ENCODE measurements around the gene ATP9A.
"Not testable (repeated sequence)": the region's sequence is repeated elsewhere in the genome, so short reads cannot be mapped to it uniquely, and the experiment has no call there.

Gene ATP9A

DNA sequence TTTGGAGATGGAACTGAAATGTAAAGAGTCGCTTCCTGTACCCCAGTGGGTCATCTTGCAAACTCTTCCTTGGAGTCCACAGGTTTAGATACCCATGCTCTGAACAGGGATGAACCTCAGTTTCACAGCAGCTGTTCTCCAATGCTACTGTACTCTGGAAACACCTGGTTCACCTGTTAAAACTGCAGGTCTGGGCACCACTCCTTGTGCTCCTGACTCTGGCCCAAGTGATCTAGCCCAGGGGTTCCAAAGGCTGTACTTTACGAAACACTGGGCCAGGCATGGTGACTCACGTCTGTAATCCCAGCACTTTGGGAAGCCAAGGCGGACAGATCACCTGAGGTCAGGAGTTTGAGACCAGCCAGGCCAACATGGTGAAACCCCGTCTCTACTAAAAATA is 102.1 kb downstream of the ATP9A start:
- no peak for DNase-seq (ENCODE audit: low read depth, low spot score)
- H3K27ac ChIP-seq: no peak overlapping the region

DNA sequence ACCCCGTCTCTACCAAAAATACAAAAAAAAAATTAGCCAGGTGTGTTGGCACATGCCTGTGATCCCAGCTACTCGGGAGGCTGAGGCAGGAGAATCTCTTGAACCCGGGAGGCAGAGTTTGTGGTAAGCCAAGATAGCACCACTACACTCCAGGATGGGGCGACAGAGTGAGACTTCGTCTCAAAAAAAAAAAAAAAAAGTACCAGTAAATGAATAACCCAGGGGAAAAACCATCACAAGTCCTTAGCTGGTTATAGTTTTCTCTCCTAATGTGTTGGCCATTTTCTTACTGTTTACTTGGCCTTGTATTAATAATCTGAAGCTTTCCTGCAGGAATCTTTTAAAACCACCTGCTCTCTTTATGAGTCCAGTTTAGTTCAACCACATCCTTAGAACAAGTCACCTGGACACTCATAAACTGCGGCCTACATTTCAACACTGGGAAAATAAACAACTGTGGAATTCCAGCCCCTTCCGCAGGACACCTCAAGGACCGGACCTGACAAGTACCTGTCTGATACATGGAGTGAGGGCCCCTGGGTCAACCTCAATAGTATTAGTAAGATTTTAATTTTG is 102.6 kb downstream of the ATP9A start:
- no peak overlapping the region for H3K27ac ChIP-seq
- no peak for DNase-seq (ENCODE audit: low read depth, low spot score)

DNA sequence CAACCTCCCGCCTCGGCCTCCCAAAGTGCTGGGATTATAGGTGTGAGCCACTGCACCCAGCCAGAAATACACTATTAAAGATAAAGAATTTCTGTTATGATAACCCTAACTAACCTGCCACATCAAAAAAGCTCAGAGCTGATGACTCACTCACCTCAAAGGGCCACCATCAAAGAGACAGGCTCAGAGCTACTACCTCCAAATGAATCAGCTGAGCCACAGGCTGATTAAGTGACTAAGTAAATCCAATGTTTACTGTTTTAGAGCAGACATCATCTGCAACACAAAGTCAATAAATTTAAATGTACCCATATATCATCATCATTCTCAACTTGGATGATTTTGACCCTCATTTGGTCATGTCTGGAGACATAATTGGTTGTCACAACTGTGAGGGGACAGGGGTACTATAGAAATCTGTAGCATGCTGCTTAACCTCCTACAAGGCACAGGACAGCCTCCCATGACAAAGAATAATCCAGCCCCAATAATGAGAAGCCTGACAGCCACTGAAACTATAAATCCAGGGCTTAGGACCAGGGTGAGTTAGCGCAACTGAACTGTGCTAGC is 106.5 kb downstream of the ATP9A start:
- peak; percentile 76 for DNase-seq (ENCODE audit: low read depth, low spot score)
- H3K27ac ChIP-seq: peak overlapping the region; percentile 29

DNA sequence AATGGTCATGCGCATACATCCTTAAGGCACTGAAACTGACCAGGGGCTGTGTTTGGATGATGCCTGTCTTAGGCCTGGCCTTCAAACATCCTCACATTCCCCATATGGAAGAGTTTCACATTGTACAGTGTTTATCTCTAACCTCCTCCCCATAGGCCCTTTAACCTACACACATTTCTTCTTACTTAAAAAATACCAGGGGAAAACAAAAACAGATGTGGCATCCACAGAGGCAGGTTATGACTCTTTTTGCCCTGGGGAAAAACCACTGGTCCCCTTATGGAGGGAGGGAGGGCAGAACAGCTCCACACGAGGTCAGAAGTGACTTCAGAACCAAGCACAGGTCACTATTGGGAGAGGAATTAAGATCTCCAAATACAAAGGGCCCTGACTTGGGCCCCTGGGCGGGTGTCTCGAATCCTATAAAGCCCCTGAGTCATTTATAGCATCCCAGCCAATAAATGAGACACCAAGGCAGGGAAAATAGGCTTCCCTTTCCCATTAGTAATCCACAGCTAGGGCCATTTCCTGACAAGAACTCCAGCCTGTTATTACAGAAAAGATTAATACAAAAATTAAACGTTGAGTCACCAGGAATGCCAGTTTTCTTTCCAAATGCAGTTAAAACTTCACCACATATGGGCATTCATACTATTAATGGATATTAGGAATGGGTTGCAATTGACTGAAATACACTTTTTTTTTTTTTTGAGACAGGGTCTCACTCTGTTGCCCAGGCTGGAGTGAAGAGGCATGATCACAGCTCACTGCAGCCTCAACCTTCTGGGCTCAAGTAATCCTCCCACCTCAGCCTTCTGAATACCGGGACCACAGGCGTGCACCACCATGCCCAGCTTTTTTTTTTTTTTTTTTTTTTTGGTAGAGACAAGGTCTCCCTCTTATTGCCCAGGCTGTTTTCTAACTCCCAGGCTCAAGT is 107.2 kb downstream of the ATP9A start:
- DNase-seq (ENCODE audit: low read depth, low spot score): no peak
- peak overlapping the region; percentile 29 for H3K27ac ChIP-seq

DNA sequence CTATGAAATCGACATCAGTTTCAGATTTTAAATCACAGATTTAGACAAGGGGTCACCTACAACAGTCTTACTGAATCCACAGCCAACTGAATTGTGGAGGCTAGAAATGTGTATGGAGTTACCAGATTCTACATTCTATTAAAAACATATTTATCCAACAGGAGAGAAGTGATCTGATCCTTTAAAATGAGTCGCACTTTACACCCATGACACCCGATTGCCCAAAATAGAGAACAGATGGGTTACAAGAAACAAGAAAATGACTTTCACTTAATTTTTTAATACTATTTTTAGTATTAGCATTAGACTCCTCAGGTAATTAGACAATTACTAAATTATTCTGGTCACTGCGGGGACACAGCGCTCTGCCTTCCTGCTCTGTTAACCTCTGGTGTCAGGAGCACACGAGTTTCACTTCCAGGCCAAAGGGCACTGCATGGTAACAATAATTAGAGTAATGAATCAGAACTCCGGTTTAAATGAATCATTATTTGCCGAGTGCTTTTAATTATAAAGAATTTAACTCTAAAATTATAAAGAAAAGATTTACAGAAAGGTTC is 108.6 kb downstream of the ATP9A start:
- no peak for DNase-seq (ENCODE audit: low read depth, low spot score)
- no peak overlapping the region for H3K27ac ChIP-seq

DNA sequence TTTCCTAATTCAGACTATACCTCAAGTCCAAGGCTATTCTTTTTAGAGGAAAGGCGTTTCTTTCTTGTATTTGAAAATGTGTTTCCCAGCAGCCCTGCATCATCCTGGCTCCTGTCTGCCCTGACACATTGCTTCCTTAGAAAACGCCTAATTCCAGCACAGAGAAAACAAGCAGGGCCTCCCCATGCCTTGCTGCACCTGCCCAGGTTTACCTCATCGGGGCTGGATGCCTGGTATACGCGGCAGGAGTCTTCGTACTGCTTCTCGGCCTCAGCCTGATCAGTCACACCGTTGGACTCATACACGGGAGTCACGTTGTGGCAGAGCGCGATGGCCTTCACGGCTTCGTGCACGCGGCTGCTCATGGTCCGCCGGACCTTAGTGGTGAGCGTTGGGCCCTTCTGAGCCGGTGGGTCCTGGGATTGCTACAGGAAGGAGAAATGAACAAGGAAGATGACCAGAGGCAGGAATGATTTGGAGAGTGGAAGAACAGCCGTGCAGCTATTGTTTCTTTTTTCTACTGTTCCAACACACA is 111.4 kb downstream of the ATP9A start:
- H3K27ac ChIP-seq: no peak overlapping the region
- no peak for DNase-seq (ENCODE audit: low read depth, low spot score)

DNA sequence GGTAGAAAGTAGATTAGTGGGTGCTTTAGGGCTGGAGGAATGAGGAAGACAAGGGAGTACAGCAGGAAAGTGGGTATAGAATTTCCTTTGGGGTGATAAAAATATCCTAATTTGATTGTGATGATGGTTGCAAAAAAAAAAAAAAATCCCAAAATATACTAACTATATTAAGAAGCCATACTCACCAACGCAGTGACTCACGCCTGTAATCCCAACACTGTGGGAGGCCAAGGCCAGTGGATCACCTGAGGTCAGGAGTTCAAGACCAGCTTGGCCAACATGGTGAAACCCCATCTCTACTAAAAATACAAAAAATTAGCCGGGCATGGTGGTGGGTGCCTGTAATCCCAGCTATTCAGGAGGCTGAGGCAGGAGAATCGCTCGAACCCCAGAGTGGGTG is 112.1 kb downstream of the ATP9A start:
- DNase-seq (ENCODE audit: low read depth, low spot score): not testable (repeated sequence)

DNA sequence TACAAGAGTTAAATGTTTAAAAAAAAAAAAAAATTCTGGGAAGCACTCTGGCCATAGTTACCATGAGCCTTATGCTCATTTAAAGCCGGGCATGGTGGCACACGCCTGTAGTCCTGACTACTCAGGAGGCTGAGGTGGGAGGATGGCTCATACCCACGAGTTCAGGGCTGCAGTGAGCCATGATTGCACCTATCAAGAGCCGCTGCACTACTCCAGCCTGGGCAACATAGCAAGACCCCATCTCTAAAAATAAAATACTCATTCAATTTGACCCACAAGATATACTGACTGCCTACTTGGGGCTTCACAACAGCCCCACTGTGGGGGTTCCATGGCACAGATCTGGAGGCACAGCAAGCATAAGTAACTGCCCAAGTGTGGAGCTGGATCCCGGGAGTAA is 113.7 kb downstream of the ATP9A start:
- no peak overlapping the region for H3K27ac ChIP-seq
- DNase-seq (ENCODE audit: low read depth, low spot score): no peak

More for the DNA sequence above, 112.1 kb downstream of the ATP9A start:
- H3K27ac ChIP-seq: not testable (repeated sequence)

DNA sequence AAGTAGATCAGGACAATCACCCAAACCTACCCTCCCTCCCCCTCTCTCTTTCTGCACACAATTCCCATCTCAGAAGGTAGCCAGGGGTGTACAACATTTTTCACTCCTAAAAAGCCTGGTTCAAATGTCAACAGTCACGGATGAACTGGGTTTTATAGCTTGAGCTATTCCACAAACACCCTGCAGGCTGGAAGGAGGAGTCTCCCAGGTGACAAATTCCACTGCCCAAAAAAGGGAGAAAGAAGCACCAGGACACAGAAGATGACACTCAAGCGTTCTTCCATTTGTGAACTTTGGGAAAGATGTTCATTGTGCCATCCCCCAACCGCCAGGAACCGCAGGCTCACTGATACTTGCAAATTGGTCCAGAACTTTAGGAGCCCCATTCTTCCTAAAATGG is 114.1 kb downstream of the ATP9A start:
- H3K27ac ChIP-seq: no peak overlapping the region
- no peak for DNase-seq (ENCODE audit: low read depth, low spot score)

DNA sequence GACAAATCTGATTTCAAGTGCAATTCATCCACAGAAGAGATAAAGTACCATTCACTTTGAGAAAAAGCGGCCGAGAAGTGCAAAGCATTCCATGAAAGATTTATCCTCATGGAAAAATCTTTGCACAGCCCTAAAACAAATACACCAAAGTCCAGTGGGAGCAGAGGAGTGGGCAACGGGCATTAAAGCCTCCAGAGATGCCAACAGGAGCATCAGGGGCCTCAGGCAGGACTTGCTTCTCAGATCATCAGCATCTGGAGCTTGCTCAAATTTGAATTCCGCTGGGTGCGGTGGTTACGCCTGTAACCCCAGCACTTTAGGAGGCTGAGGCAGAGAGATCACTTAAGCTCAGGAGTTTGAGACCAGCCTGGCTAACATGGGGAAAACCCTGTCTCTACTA is 115.0 kb downstream of the ATP9A start:
- no peak for DNase-seq (ENCODE audit: low read depth, low spot score)
- no peak overlapping the region for H3K27ac ChIP-seq

DNA sequence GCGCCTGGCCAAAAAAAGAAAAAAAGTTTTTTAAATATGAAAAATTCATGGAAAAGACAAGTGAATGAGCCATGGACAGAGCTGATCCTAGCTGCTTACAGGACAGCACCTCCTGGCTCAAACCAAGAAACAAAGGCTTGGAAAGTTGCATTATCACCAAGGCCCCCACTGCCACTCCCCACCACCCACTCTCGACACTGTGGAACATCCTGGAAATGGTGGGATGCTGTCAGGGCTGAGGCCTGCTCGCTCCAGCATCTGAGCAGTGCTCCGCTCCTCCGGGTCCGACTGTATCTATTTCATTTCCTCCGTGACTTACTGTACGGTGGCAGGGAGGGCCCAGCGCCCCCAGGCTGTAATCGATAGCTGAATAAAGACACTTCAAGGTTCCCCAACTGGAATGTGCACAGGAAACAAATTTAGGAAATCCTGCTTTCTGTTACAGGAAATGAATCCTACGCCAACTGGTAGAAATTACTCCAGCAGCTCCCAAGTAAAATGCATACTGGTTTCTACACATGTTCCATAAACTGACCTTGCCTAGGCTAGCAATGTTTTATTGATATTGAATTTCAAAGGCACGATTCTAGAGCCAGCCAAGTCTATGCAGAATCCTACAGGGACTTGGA is 116.2 kb downstream of the ATP9A start:
- no peak overlapping the region for H3K27ac ChIP-seq
- no peak for DNase-seq (ENCODE audit: low read depth, low spot score)

DNA sequence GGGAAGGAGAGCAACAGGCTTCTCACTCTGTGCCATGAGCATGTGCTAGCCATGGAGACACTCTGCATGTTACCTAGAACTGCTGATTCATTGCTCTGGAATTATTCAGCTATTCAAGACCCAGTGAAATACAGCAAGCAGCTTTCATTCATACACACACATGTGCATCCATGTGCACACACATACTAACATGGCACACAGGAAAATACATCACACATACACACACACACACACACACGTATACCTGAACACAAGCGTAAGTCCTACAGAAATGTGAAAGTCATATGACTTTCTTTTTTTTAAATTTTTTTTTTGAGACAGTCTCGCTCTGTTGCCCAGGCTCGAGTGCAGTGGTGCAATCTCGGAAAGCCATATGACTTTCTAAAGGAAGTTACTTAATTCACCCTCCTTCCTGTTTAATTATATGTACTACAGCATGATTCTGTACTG is 117.5 kb downstream of the ATP9A start:
- peak overlapping the region; percentile 15 for H3K27ac ChIP-seq
- DNase-seq (ENCODE audit: low read depth, low spot score): no peak

DNA sequence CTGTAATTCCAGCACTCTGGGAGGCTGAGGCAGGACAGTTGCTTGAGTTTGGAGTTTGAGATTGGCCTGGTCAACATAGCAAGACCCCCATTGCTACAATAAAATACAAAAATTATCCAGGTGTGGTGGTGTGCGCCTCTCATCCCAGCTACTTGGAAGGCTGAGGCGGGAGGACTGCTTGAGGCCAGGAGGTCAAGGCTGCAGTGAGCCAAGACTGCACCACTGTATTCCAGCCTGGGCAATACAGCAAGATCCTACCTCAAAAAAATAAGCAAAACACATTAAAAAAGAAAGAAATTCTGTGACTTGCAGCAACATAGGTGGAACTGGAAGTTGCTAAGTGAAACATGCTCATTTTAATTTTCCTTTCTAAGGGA is 119.6 kb downstream of the ATP9A start:
- no peak for DNase-seq (ENCODE audit: low read depth, low spot score)
- no peak overlapping the region for H3K27ac ChIP-seq

DNA sequence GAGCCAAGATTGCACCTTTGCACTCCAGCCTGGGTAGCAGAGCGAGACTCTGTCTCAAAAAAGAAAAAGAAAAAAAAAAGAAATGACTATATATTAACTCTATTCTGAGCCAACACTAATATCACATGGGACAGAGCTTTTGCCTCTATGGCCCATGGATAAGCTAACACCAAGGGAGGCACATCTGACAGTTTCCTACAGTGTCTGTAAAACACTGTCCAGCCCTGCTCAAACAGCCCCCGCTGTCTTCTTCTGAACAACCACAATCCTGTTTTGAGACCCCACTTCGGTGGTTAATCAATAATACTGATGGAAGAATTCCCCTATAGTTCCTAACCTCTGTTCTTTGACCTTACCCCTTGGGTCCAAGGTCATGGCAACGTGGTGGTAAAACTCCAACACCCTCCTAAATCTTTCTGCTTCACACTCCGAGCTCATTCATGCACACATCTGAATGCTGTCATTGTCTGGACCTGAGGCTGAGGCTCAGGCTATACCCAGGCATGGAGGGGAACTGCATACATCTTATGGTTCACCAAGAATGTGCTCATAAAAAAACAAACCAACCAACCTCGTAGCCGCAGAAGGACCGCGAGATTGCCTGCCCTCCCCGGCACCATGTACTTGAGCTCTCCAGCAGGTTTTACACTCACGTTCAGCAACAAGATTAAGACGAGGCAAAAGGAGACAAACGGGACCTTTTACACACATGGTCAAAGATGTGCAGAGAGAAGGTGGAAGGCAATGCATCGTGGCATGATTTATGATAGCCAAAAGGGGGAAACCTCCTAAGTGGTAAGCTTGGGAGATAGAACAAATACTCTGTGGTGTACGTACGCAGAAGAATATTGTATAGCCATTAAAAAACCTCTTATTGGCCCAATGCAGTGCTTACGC is 120.3 kb downstream of the ATP9A start:
- no peak overlapping the region for H3K27ac ChIP-seq
- no peak for DNase-seq (ENCODE audit: low read depth, low spot score)

DNA sequence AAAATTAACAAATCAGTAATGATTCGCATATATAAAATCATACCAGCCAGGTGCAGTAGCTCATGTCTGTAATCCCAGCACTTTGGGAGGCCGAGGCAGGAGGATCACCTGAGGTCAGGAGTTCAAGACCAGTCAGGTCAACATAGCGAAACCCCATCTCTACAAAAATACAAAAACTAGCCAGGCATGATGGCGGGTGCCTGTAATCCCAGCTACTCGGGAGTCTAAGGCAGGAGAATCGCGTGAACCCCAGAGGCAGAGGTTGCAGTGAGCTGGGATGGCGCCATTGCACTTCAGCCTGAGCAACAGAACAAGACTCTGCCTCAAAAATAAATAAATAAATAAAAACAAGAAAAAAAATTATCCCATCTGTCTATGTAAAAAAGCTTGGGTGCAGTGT is 124.4 kb downstream of the ATP9A start:
- H3K27ac ChIP-seq; DNase-seq (ENCODE audit: low read depth, low spot score): not testable (repeated sequence)

DNA sequence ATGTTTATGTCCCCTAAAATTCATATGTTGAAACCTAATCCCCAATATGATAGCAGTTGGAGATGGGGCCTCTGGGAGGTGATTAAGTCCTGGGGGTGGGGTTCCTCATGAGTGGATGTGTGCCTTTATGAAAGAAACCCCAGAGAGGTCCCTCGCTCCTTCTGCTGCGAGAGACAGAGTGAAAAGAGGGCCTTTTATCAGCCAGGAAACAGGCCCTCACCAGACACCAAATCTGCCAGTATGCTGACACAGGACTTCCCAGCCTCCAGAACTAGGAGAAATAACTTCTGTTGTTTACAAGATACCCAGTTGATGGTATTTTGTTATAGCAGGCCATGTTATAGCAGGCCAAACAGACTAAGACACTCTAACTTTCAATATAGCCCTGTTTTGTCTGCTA is 124.8 kb downstream of the ATP9A start:
- DNase-seq (ENCODE audit: low read depth, low spot score): no peak
- H3K27ac ChIP-seq: no peak overlapping the region

DNA sequence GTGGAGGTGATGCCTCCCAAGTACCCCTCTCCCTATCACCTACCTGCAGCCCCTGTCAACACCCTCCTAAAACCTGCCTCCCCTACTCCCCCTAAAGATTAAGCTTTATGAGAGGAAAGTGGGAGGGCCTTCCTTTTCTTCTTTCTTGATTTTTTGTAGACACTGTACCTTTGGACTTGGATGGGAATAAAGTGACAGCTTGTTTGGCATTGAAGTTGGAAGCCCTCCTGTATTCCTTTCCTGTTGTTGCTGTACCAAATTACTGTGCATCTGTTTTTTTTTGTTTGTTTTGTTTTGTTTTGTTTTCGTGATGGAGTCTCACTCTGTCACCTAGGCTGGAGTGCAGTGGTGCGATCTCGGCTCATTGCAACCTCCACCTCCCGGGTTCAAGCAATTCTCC is 126.3 kb downstream of the ATP9A start:
- no peak overlapping the region for H3K27ac ChIP-seq
- DNase-seq (ENCODE audit: low read depth, low spot score): no peak

DNA sequence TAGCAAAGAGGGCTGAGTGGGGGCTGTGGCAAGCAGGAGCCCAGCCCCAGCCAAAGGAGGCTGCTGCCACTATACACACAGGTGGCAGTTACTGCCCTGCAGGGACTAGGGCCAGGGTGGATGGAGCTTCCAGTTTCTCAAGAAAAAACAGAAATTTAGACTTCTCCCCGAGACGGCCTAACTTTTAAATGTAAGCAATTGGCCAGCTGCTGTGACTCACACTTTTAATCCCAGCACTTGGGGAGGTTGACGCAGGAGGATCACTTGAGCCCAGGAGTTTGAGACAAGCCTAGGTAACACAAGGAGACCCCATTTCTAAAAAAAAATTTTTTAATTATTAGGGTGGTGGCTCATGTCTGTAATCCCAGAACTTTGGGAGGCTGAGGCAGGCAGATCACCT is 127.4 kb downstream of the ATP9A start:
- no peak for DNase-seq (ENCODE audit: low read depth, low spot score)
- no peak overlapping the region for H3K27ac ChIP-seq

DNA sequence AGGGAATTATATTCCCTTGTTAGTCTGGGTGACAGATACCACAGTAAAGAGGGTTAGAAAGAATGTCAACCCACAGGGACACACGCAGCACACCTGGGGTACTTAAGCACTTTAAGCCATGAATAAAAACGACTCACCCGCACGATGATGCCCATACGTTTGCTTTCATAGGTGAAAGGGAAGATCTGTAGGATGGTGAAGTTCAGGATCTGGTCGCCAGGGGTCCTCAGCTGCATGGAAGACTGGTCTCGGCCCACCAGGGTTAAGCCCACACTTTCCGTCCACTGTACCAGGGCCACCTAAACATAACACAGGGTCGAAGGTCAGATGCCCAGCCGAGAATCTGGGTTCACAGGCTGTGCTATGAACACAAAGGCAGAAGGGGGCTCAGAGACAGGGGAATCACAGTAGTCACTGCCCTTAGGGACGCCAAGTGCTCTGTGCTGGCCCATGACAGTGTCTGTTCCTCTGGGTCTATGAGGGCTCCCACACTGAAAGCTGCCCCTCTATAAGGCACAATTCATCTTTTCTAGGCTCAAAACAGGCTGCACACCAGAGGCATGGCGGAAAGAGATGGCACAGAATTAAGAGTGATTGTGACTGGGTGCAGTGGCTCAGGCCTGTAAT is 128.9 kb downstream of the ATP9A start:
- DNase-seq (ENCODE audit: low read depth, low spot score): no peak
- H3K27ac ChIP-seq: no peak overlapping the region
